Measurements from ENCODE around the gene GRB2. TPM values are rescaled to one million over a fixed set of nuclear protein-coding genes. Genes with fewer than 3 reads are reported as not detected.

GRB2 gene
- total and polyA plus RNA-seq, 2 experiments from 2014 or later = 82.7 to 101 TPM

DNA sequence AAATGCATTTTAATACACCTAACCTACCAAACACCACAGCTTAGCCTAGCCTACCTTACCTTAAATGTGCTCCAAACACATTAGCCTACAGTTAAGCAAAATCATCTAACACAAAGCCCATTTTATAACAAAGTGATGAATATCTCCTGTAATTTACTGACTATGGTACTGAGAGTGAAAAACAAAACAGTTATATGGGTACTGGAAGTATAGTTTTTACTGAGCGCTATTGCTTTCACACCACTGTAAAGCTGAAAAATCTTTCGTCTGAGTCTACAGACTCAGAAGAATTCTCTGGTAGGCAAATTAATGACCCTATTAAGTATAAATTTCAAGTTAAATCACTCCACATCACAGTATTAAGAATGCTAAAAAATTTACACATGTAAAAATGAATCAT is 3.5 kb downstream of the GRB2 start:
- peaks cover 5% of the 10 kb centered on the region for H3K4me1 ChIP-seq (ENCODE audit: insufficient read depth)
- H3K4me3 ChIP-seq = no peak overlapping the region
- H2AFZ ChIP-seq = no peak overlapping the region
- no peaks in the 10 kb centered on the region for H3K36me3 ChIP-seq (replicated peaks; ENCODE audit: insufficient read depth, low read depth)
- H4K20me1 ChIP-seq (ENCODE audit: insufficient read depth, poor library complexity, severe bottlenecking) = peaks cover 40% of the 10 kb centered on the region
- no peaks in the 10 kb centered on the region for H3K9me2 ChIP-seq (replicated peaks; ENCODE audit: insufficient read depth)
- no peak overlapping the region for H3K4me2 ChIP-seq
- H3K9me3 ChIP-seq (ENCODE audit: low read depth) = no peaks in the 10 kb centered on the region
- H3K27ac ChIP-seq = no peak overlapping the region
- H3K27me3 ChIP-seq = no peaks in the 10 kb centered on the region
- DNase-seq (ENCODE audit: low spot score) = no peak
- TF ChIP-seq, protein P1, sequence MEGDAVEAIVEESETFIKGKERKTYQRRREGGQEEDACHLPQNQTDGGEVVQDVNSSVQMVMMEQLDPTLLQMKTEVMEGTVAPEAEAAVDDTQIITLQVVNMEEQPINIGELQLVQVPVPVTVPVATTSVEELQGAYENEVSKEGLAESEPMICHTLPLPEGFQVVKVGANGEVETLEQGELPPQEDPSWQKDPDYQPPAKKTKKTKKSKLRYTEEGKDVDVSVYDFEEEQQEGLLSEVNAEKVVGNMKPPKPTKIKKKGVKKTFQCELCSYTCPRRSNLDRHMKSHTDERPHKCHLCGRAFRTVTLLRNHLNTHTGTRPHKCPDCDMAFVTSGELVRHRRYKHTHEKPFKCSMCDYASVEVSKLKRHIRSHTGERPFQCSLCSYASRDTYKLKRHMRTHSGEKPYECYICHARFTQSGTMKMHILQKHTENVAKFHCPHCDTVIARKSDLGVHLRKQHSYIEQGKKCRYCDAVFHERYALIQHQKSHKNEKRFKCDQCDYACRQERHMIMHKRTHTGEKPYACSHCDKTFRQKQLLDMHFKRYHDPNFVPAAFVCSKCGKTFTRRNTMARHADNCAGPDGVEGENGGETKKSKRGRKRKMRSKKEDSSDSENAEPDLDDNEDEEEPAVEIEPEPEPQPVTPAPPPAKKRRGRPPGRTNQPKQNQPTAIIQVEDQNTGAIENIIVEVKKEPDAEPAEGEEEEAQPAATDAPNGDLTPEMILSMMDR (IDR thresholded peaks at IDR 0.05; ENCODE audit: poor library complexity) = no peak
- TF ChIP-seq EZH2phosphoT487 (IDR thresholded peaks at IDR 0.05; ENCODE audit: low read depth, severe bottlenecking, unreplicated experiment) = no peak
- TF ChIP-seq EZH2 (IDR thresholded peaks at IDR 0.05; ENCODE audit: borderline replicate concordance) = no peak
- 97% methylated on average over 2 of the region's 2 CpGs for WGBS (ENCODE audit: low lambda C conversion rate, missing lambda C conversion rate)
- peaks cover 78% of the 10 kb centered on the region for H3K79me2 ChIP-seq

DNA sequence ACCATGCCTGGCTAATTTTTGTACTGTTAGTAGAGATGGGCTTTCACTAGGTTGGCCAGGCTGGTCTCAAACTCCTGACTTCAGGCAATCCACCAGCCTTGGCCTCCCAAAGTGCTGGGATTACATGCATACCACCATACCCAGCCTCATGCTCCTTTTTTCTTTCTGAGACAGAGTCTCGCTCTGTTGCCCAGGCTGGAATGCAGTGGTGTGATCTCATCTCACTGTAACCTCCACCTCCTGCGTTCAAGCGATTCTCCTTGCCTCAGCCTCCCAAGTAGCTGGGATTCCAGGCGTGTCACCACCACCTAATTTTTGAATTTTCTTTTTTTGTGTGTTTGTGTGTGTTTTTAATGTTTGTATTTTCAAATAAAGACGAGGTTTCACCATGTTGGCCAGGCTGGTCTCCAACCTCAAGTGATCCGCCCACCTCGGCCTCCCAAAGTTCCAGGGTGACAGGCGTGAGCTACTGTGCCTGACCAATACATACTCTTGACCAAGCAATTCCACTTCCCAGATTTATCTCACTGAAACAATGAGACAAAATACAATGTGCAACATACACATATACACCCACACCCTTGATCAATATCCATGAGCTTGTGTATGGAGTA is 5.0 kb downstream of the GRB2 start:
- H3K4me1 ChIP-seq (ENCODE audit: insufficient read depth) = peaks cover 9% of the 10 kb centered on the region
- DNase-seq (ENCODE audit: low spot score) = no peak
- peaks cover 94% of the 10 kb centered on the region for H3K79me2 ChIP-seq
- H3K27ac ChIP-seq = no peak overlapping the region
- H3K36me3 ChIP-seq (replicated peaks; ENCODE audit: insufficient read depth, low read depth) = no peaks in the 10 kb centered on the region
- WGBS (ENCODE audit: low lambda C conversion rate, missing lambda C conversion rate) = 97% methylated on average over 8 of the region's 8 CpGs
- no peak overlapping the region for H3K4me2 ChIP-seq
- no peak for TF ChIP-seq EZH2 (IDR thresholded peaks at IDR 0.05; ENCODE audit: borderline replicate concordance)
- TF ChIP-seq, protein P1 (IDR thresholded peaks at IDR 0.05; ENCODE audit: poor library complexity) = no peak
- TF ChIP-seq EZH2phosphoT487 (IDR thresholded peaks at IDR 0.05; ENCODE audit: low read depth, severe bottlenecking, unreplicated experiment) = no peak
- H3K4me3 ChIP-seq = no peak overlapping the region
- no peaks in the 10 kb centered on the region for H3K9me3 ChIP-seq (ENCODE audit: low read depth)
- H3K9me2 ChIP-seq (replicated peaks; ENCODE audit: insufficient read depth) = no peaks in the 10 kb centered on the region
- H2AFZ ChIP-seq = no peak overlapping the region
- H3K27me3 ChIP-seq = no peaks in the 10 kb centered on the region
- peaks cover 55% of the 10 kb centered on the region for H4K20me1 ChIP-seq (ENCODE audit: insufficient read depth, poor library complexity, severe bottlenecking)

DNA sequence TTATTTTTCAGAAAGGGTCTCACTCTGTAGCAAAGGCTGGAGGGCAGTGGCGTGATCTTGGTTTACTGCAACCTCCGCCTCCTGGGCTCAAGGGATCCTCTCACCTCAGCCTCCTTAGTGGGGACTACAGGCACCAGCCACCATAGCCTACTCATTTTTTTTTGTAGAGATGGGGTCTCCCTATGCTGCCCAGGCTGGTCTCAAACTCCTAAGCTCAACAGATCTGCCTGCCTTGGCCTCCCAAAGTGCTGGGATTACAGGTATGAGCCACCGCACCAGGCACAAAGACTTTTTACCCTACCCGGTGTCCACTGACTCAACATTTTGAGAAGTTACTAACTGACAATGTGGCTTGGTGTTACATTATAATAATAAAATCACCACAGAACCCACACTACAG is 7.2 kb downstream of the GRB2 start:
- Histone ChIP-seq H3K27me3 (no peaks in the 10 kb centered on the region), H3K36me3 (replicated peaks; ENCODE audit: insufficient read depth, low read depth) (no peaks in the 10 kb centered on the region), H3K4me3 (no peak overlapping the region), H4K20me1 (ENCODE audit: insufficient read depth, poor library complexity, severe bottlenecking) (peaks cover 43% of the 10 kb centered on the region), H3K79me2 (peaks cover 91% of the 10 kb centered on the region), H3K4me2 (no peak overlapping the region), H3K9me3 (ENCODE audit: low read depth) (no peaks in the 10 kb centered on the region), H3K9me2 (replicated peaks; ENCODE audit: insufficient read depth) (no peaks in the 10 kb centered on the region), H3K4me1 (ENCODE audit: insufficient read depth) (peaks cover 18% of the 10 kb centered on the region), H2AFZ (no peak overlapping the region), H3K27ac (no peak overlapping the region)
- 100% methylated on average over 4 of the region's 4 CpGs for WGBS (ENCODE audit: low lambda C conversion rate, missing lambda C conversion rate)
- no peak for DNase-seq (ENCODE audit: low spot score)
- TF ChIP-seq EZH2 (IDR thresholded peaks at IDR 0.05; ENCODE audit: borderline replicate concordance) = no peak
- TF ChIP-seq, protein P1 (IDR thresholded peaks at IDR 0.05; ENCODE audit: poor library complexity) = no peak
- no peak for TF ChIP-seq EZH2phosphoT487 (IDR thresholded peaks at IDR 0.05; ENCODE audit: low read depth, severe bottlenecking, unreplicated experiment)
